NB4 (cell line): Measurements from ENCODE around the gene TMEM74B.
"Not testable (repeated sequence)": the region's sequence is repeated elsewhere in the genome, so short reads cannot be mapped to it uniquely, and the experiment has no call there.

Experiments
- DNase-seq: peaks from one replicate; pipeline ENCODE4 v3.0.0; 2010; ENCODE audit warnings: low read depth
- H3K4me3 ChIP-seq: one replicate; pipeline ENCODE4 v1.5.1; 2011; ENCODE audit warnings: mild to moderate bottlenecking, low read depth, low read length, moderate library complexity
- CTCF ChIP-seq: IDR thresholded peaks from one replicate; pipeline ENCODE4 v1.5.1; 2012; ENCODE audit warnings: low read depth, low read length
- MAX ChIP-seq: IDR thresholded peaks from 2 replicates; pipeline ENCODE4 v1.6.1; 2011; ENCODE audit warnings: low read depth, low read length
- MYC ChIP-seq: IDR thresholded peaks from 2 replicates; pipeline ENCODE4 v1.6.1; 2011; ENCODE audit warnings: low read depth, low read length
- POLR2A ChIP-seq: IDR thresholded peaks from 2 replicates; pipeline ENCODE4 v1.6.1; 2011; ENCODE audit warnings: mild to moderate bottlenecking; ENCODE audit not compliant: insufficient read length; ENCODE audit errors: extremely low read depth

TMEM74B gene

GRCh38 chr20:1154226-1154625, 30.6 kb downstream of the TMEM74B start:
- TF ChIP-seq CTCF (no peak), MYC (no peak), POLR2A (no peak), MAX (no peak)
- no peak for DNase-seq

GRCh38 chr20:1150968-1151367, 33.8 kb downstream of the TMEM74B start:
- DNase-seq: no peak
- TF ChIP-seq CTCF: no peak
- no peak for TF ChIP-seq MYC
- no peak for TF ChIP-seq MAX
- TF ChIP-seq POLR2A: no peak
- H3K4me3 ChIP-seq: no peak overlapping the region

More at GRCh38 chr20:1154226-1154625, 30.6 kb downstream of the TMEM74B start:
- no peak overlapping the region for H3K4me3 ChIP-seq

GRCh38 chr20:1150218-1150617, 34.6 kb downstream of the TMEM74B start:
- no peak overlapping the region for H3K4me3 ChIP-seq
- TF ChIP-seq MAX (no peak), MYC (no peak), CTCF (no peak), POLR2A (no peak)
- DNase-seq: no peak

- not testable (repeated sequence) for H3K4me3 ChIP-seq, DNase-seq
Measured at GRCh38 chr20:1149812-1150211, 35.0 kb downstream of the TMEM74B start.

- H3K4me3 ChIP-seq: no peak overlapping the region
- DNase-seq: no peak
- TF ChIP-seq MYC (no peak), POLR2A (no peak), CTCF (no peak), MAX (no peak)
Measured at GRCh38 chr20:1146957-1147356, 37.8 kb downstream of the TMEM74B start.

- DNase-seq: no peak
- no peak overlapping the region for H3K4me3 ChIP-seq
- no peak for TF ChIP-seq POLR2A
- TF ChIP-seq MYC: no peak
- no peak for TF ChIP-seq CTCF
- TF ChIP-seq MAX: no peak
Measured at GRCh38 chr20:1144401-1145172, 40.2 kb downstream of the TMEM74B start.
